Measurements from ENCODE around the gene GPATCH3.
A peak's percentile ranks its signal among the peaks of the same experiment; 100 is the strongest.
"Not testable (repeated sequence)": the region's sequence is repeated elsewhere in the genome, so short reads cannot be mapped to it uniquely, and the experiment has no call there.

The GPATCH3 gene

GRCh38 chr1:26911399-26912146, 11.3 kb upstream of the GPATCH3 start:
- DNase-seq: no peak

- no peak for DNase-seq
These were observed 10.3 kb upstream of the GPATCH3 start for GRCh38 chr1:26910343-26911160.

- DNase-seq: no peak
These were observed 9.7 kb upstream of the GPATCH3 start for GRCh38 chr1:26909951-26910342.

- DNase-seq: peak; percentile 80
These were observed 7.0 kb upstream of the GPATCH3 start for GRCh38 chr1:26907071-26907917.

GRCh38 chr1:26900815-26901511, 696 bp upstream of the GPATCH3 start:
- DNase-seq: no peak

GRCh38 chr1:26897351-26897750, 2.9 kb downstream of the GPATCH3 start:
- DNase-seq: no peak

- DNase-seq: no peak
These were observed 6.0 kb downstream of the GPATCH3 start for GRCh38 chr1:26894263-26894662.

GRCh38 chr1:26890467-26890796, 9.8 kb downstream of the GPATCH3 start:
- no peak for DNase-seq

- DNase-seq: peak; percentile 68
These were observed 10.5 kb downstream of the GPATCH3 start, which contains the start of gene GPN2 for GRCh38 chr1:26889551-26890466. Gene GPN2 (minus strand): TSS chr1:26890283. CDS start chr1:26890096, 187 bp downstream.

GRCh38 chr1:26888231-26888630, 12.0 kb downstream of the GPATCH3 start:
- DNase-seq: no peak

GRCh38 chr1:26887125-26887524, 13.1 kb downstream of the GPATCH3 start:
- peak; percentile 5 for DNase-seq

GRCh38 chr1:26882696-26883463, 17.4 kb downstream of the GPATCH3 start:
- DNase-seq: no peak

- DNase-seq: not testable (repeated sequence)
These were observed 18.7 kb downstream of the GPATCH3 start for GRCh38 chr1:26881611-26882010.

- no peak for DNase-seq
These were observed 20.5 kb downstream of the GPATCH3 start for GRCh38 chr1:26879793-26880192.

GRCh38 chr1:26877326-26877725, 22.9 kb downstream of the GPATCH3 start:
- DNase-seq: no peak

- no peak for DNase-seq
These were observed 25.4 kb downstream of the GPATCH3 start for GRCh38 chr1:26874896-26875295.

- DNase-seq: not testable (repeated sequence)
These were observed 27.2 kb downstream of the GPATCH3 start for GRCh38 chr1:26873097-26873496.

- DNase-seq: peak; percentile 98
These were observed 35.4 kb downstream of the GPATCH3 start for GRCh38 chr1:26864610-26865480.

- no peak for DNase-seq
These were observed 36.6 kb downstream of the GPATCH3 start for GRCh38 chr1:26863685-26864077.

Data from NCI-H226 (cell line).